Tibial nerve (tissue), 4 donors: ENCODE results near the gene BCORL1.

ENCODE experiments used
- EP300 ChIP-seq, 2 donors: sonication (generic); formaldehyde crosslinking; IDR thresholded peaks; one replicate each; pipeline ENCODE4 v1.6.1; 2017; ENCODE audit warnings: antibody characterized with exemption in 2 of 2, mild to moderate bottlenecking in 1 of 2
- POLR2A ChIP-seq, 2 donors: fragments of 450-650 bp; IDR thresholded peaks; one replicate each; pipeline ENCODE4 v1.6.1; 2017; ENCODE audit warnings: antibody characterized with exemption in 2 of 2, mild to moderate bottlenecking in 2 of 2, moderate library complexity in 2 of 2
- TF ChIP-seq, protein P1 (sequence below), 5 experiments: fragments of 200-600 bp in 3 of 5; fragments of 450-650 bp in 2 of 5; sonication (generic) in 3 of 5; IDR thresholded peaks; one replicate each; pipeline ENCODE4 v1.5.1; 2016 to 2019; ENCODE audit warnings: antibody characterized with exemption in 5 of 5, mild to moderate bottlenecking in 3 of 5, moderate library complexity in 2 of 5

DNA sequence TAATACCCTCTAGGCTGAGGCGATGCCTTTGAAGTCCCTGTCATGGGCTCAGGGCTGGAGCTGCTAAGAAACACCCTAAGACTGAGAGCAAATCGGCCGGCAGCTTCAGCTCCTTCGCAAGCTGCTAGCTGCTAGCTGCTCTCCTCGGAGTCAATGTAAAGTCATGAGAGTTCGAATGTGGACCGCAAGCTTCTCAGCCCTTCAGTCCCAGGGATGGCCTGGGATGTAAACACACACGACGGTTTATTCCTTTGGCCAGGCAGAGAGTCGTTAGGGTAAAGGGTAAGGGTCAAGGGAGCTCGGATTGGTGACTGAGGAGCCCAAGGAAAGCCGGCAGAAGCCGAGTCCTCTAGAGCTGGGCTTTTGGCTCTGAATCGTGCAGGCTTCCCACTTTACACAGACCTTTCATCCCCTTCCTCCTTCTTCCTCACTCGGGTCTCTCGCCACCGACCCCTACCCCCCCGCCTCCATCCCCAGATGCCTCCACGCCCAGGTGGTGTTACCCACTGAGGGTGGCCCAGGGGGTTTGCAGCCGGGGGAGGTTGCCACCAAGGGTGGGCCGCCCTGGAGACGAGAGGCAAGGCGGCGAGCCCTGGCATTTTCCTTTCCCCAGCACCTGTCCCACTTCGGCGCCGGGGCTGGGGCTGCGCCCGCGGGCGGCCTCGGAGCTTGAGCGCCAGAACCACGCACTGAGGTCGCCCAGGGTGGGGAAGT, 3.1 kb upstream of the BCORL1 start:
- TF ChIP-seq, protein P1, sequence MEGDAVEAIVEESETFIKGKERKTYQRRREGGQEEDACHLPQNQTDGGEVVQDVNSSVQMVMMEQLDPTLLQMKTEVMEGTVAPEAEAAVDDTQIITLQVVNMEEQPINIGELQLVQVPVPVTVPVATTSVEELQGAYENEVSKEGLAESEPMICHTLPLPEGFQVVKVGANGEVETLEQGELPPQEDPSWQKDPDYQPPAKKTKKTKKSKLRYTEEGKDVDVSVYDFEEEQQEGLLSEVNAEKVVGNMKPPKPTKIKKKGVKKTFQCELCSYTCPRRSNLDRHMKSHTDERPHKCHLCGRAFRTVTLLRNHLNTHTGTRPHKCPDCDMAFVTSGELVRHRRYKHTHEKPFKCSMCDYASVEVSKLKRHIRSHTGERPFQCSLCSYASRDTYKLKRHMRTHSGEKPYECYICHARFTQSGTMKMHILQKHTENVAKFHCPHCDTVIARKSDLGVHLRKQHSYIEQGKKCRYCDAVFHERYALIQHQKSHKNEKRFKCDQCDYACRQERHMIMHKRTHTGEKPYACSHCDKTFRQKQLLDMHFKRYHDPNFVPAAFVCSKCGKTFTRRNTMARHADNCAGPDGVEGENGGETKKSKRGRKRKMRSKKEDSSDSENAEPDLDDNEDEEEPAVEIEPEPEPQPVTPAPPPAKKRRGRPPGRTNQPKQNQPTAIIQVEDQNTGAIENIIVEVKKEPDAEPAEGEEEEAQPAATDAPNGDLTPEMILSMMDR (IDR thresholded peaks at IDR 0.05): no peak
- TF ChIP-seq POLR2A (IDR thresholded peaks at IDR 0.05) (no peak), EP300 (IDR thresholded peaks at IDR 0.05) (no peak)
